Measurements from ENCODE around the gene SOCS4.

SOCS4 gene

DNA sequence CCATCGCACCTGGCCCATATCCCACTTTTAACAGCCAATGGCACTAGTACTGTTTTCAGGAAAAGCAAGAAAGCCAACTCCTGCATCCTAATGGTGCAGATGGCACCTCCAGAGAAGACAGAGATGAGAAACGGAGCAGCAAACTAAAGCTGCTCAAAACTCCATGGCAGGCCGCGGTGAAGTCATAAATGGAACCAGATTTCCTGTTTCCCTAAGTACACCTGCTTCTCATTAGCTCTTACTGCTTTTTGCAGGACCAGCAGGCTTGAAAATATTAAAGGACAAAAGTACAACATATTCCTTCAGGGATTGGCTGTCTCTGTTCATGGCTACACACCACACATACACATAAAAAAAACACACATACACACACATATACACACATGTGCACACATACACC is 65.3 kb downstream of the SOCS4 start:
- no peak for DNase-seq

DNA sequence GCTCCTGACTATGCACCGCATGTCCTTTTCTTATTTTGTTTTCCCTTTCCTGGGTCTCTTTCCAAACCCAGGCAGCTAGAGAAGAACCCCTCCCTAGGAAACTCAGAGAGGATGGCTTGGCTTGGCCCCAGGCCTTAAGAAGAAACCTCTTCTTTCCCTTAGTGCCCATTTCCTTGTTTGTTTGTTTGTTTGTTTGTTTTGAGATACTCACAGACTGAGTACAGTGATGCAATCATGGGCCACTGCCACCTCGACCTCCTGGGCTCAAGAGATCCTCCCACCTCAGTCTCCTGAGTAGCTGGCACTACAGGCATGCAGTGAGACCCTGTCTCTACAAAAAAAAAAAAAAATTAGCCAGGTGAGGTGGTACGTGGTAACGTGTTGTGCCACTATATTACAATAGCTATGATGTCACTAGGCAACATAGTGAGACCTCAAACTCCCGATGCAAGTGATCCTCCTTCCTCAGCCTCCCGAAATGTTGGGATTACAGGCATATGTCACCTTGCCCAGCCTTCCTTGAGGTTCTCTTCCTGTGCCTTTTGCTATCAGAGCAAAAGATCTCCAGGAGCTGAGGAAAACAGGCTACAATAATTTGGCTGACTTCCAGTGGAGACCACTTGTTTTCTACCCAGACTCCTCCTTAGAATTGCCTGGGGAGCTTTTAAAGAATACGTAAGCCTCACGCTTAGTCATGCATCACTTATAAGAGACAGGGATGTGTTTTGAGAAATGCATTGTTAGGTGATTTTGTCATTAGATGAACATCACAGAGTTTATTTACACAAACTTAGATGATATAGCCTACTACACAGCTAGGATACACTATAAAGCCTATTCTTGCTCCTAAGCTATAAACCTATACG is 67.5 kb downstream of the SOCS4 start:
- no peak for DNase-seq

DNA sequence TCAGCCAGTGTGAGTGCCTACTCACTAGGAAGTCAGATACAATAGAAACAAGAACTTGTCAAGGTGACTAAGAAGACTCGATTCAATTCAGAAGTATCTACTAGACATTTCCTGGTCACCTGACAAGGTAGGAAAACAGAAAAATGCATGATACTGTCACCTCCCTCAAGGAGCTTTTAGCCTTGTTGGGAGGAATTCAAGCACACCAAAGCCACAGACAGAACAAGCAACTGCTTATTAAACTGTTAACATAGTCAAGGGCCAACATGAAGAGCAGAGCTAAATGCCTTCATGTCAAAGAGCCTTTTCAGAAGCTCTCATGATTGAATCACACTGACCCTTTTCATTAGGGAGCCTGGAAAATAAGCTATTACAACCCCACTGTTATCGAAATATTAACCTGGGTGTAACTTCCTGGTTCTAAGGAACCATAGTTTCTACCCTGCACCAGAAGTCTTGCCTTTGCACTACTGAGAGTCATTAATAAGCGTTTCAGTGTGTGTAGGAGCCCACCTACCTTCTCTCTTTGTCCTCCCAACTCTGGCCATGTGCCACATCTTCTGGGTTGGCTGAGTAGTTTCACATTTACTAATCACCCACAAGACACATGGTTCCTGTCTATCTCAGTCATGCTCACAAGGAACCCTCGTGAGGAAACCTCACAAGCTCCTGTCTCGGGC is 71.0 kb downstream of the SOCS4 start:
- DNase-seq = peak; percentile 69

DNA sequence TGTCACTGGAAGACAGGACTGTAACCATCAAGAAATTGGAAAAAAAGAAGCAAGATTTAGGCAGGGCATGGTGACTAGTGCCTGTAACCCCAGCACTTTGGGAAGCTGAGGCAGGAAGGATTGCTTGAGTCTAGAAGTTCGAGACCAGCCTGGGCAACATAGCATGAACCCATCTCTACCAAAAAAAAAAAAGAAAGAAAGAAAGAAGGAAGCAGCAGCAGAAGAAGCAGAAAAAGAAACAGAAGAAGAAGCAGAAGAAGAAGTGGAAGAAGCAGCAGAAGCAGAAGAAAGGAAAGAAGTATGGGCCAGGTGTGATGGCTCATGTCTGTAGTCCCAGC is 71.5 kb downstream of the SOCS4 start:
- DNase-seq = no peak
